OCI-LY3 (cell line): ENCODE results near the gene VEGFC.

Experiments used
- H2AFZ ChIP-seq: fragments of 200-600, 300-600 bp; shearing (Covaris generic); 2 replicates; pipeline ENCODE4 v1.6.0; 2014; ENCODE audit warnings: antibody characterized with exemption, low read depth, low read length
- H3K27ac ChIP-seq: fragments of 200-600, 300-600 bp; sonication (generic); 2 replicates; pipeline ENCODE4 v1.5.1; 2014; ENCODE audit warnings: mild to moderate bottlenecking, low read length, moderate library complexity, mixed read lengths
- H3K27me3 ChIP-seq: fragments of 200-600, 300-600 bp; sonication (generic); 2 replicates; pipeline ENCODE4 v1.6.1; 2014; ENCODE audit warnings: low read depth, low read length, mixed read lengths
- H3K36me3 ChIP-seq: fragments of 200-600, 300-600 bp; sonication (generic); replicated peaks from 2 replicates; pipeline ENCODE3; 2014; ENCODE audit warnings: low read depth, low read length, mixed read lengths
- H3K4me1 ChIP-seq: fragments of 300-600, 200-600 bp; sonication (generic); 2 replicates; pipeline ENCODE4 v1.6.1; 2014; ENCODE audit warnings: low read length, mixed read lengths
- H3K4me2 ChIP-seq: fragments of 200-600, 300-600 bp; sonication (generic); 2 replicates; pipeline ENCODE4 v1.6.1; 2014; ENCODE audit warnings: low read length, mixed read lengths
- H3K4me3 ChIP-seq: fragments of 300-600, 200-600 bp; sonication (generic); 2 replicates; pipeline ENCODE4 v1.5.1; 2014; ENCODE audit warnings: antibody characterized with exemption, mild to moderate bottlenecking, low read length, moderate library complexity
- H3K79me2 ChIP-seq: fragments of 300-600, 200-600 bp; shearing (Covaris generic); 2 replicates; pipeline ENCODE4 v1.6.1; 2014; ENCODE audit warnings: mild to moderate bottlenecking, low read length, mixed read lengths
- H3K9ac ChIP-seq: fragments of 300-600, 200-600 bp; shearing (Covaris generic); 2 replicates; pipeline ENCODE4 v1.6.0; 2014; ENCODE audit warnings: mild to moderate bottlenecking, low read length, moderate library complexity
- H3K9me3 ChIP-seq: fragments of 200-600, 300-600 bp; shearing (Covaris generic); 2 replicates; pipeline ENCODE4 v1.6.1; 2014; ENCODE audit warnings: low read length, mixed read lengths; ENCODE audit not compliant: insufficient read depth
- H4K20me1 ChIP-seq: fragments of 200-600, 300-600 bp; sonication (generic); 2 replicates; pipeline ENCODE4 v1.6.1; 2016; ENCODE audit warnings: low read length, mixed read lengths; ENCODE audit not compliant: insufficient read depth
- CTCF ChIP-seq: fragments of 200-600, 300-600 bp; sonication (generic); IDR thresholded peaks from 2 replicates; pipeline ENCODE4 v1.5.1; 2014; ENCODE audit warnings: antibody characterized with exemption, low read length, low read depth
- EZH2phosphoT487 ChIP-seq: fragments of 200-600 bp; shearing (Covaris generic); IDR thresholded peaks from 2 replicates; pipeline ENCODE4 v1.6.1; 2018; ENCODE audit warnings: antibody characterized with exemption, mixed run types, low read depth

VEGFC gene

GRCh38 chr4:176721459-176721858 is 71.3 kb downstream of the VEGFC start:
- no peak overlapping the region for H3K9ac ChIP-seq
- no peak overlapping the region for H3K4me2 ChIP-seq
- no peaks in the 10 kb centered on the region for H3K79me2 ChIP-seq
- H3K4me3 ChIP-seq: no peak overlapping the region
- TF ChIP-seq CTCF (no peak), EZH2phosphoT487 (no peak)
- no peak overlapping the region for H2AFZ ChIP-seq
- H3K36me3 ChIP-seq: no peaks in the 10 kb centered on the region
- H3K27me3 ChIP-seq: no peaks in the 10 kb centered on the region
- H3K4me1 ChIP-seq: no peaks in the 10 kb centered on the region
- no peaks in the 10 kb centered on the region for H3K9me3 ChIP-seq
- no peaks in the 10 kb centered on the region for H4K20me1 ChIP-seq
- H3K27ac ChIP-seq: no peak overlapping the region

GRCh38 chr4:176718881-176719280 is 73.8 kb downstream of the VEGFC start:
- no peak overlapping the region for H3K4me2 ChIP-seq
- no peaks in the 10 kb centered on the region for H4K20me1 ChIP-seq
- H3K27ac ChIP-seq: no peak overlapping the region
- no peak overlapping the region for H3K4me3 ChIP-seq
- no peaks in the 10 kb centered on the region for H3K36me3 ChIP-seq
- H2AFZ ChIP-seq: no peak overlapping the region
- no peak for TF ChIP-seq EZH2phosphoT487
- H3K79me2 ChIP-seq: no peaks in the 10 kb centered on the region
- no peaks in the 10 kb centered on the region for H3K9me3 ChIP-seq
- no peaks in the 10 kb centered on the region for H3K27me3 ChIP-seq
- no peaks in the 10 kb centered on the region for H3K4me1 ChIP-seq
- H3K9ac ChIP-seq: no peak overlapping the region

- H3K4me1 ChIP-seq: no peaks in the 10 kb centered on the region
- no peak overlapping the region for H3K4me3 ChIP-seq
- H3K36me3 ChIP-seq: no peaks in the 10 kb centered on the region
- H4K20me1 ChIP-seq: no peaks in the 10 kb centered on the region
- no peak overlapping the region for H3K27ac ChIP-seq
- H3K9ac ChIP-seq: no peak overlapping the region
- no peaks in the 10 kb centered on the region for H3K27me3 ChIP-seq
- TF ChIP-seq EZH2phosphoT487 (no peak), CTCF (no peak)
- no peak overlapping the region for H2AFZ ChIP-seq
- no peaks in the 10 kb centered on the region for H3K79me2 ChIP-seq
- H3K4me2 ChIP-seq: no peak overlapping the region
- H3K9me3 ChIP-seq: no peaks in the 10 kb centered on the region
Measured at GRCh38 chr4:176717237-176717636, 75.5 kb downstream of the VEGFC start.

GRCh38 chr4:176709417-176709816 is 83.3 kb downstream of the VEGFC start:
- Histone ChIP-seq H2AFZ (no peak overlapping the region), H4K20me1 (no peaks in the 10 kb centered on the region), H3K4me1 (no peaks in the 10 kb centered on the region), H3K79me2 (no peaks in the 10 kb centered on the region), H3K27ac (no peak overlapping the region), H3K9ac (no peak overlapping the region), H3K36me3 (no peaks in the 10 kb centered on the region), H3K4me2 (no peak overlapping the region), H3K9me3 (no peaks in the 10 kb centered on the region), H3K27me3 (no peaks in the 10 kb centered on the region), H3K4me3 (no peak overlapping the region)
- no peak for TF ChIP-seq EZH2phosphoT487
- TF ChIP-seq CTCF: no peak

- no peak overlapping the region for H2AFZ ChIP-seq
- no peaks in the 10 kb centered on the region for H3K27me3 ChIP-seq
- H3K4me3 ChIP-seq: no peak overlapping the region
- H3K9ac ChIP-seq: no peak overlapping the region
- no peaks in the 10 kb centered on the region for H3K79me2 ChIP-seq
- no peak overlapping the region for H3K4me2 ChIP-seq
- no peaks in the 10 kb centered on the region for H3K36me3 ChIP-seq
- TF ChIP-seq CTCF: no peak
- TF ChIP-seq EZH2phosphoT487: no peak
- no peaks in the 10 kb centered on the region for H3K9me3 ChIP-seq
- H3K27ac ChIP-seq: no peak overlapping the region
- no peaks in the 10 kb centered on the region for H4K20me1 ChIP-seq
- no peaks in the 10 kb centered on the region for H3K4me1 ChIP-seq
Measured at GRCh38 chr4:176708771-176709311, 83.9 kb downstream of the VEGFC start.
